K562 (cell line): ENCODE data around the gene TSHR. TPM values are rescaled to one million over a fixed set of nuclear protein-coding genes. Genes with fewer than 3 reads are reported as not detected.

Experiments
- ATF7 ChIP-seq: fragments of 450-650 bp; IDR thresholded peaks from 2 replicates; pipeline ENCODE4 v1.7.1; 2014; ENCODE audit warnings: mild to moderate bottlenecking, moderate library complexity
- CAMTA2 ChIP-seq: fragments of 250-450 bp; sonication (Bioruptor Pico); conservative IDR thresholded peaks from 2 replicates; pipeline ENCODE4 v1.5.1; 2022
- CBX3 ChIP-seq, 2 experiments: IDR thresholded peaks; 1 replicate in 1 of 2; 2 replicates in 1 of 2; pipeline ENCODE4 v1.6.1; 2012; ENCODE audit warnings: inconsistent platforms in 2 of 2, low read length in 2 of 2, borderline replicate concordance in 1 of 2, control low read depth in 1 of 2
- CHD2 ChIP-seq: IDR thresholded peaks from 2 replicates; pipeline ENCODE4 v1.6.1; 2011; ENCODE audit warnings: low read depth, low read length
- CTBP1 ChIP-seq: fragments of 450-650 bp; IDR thresholded peaks from 2 replicates; pipeline ENCODE4 v1.6.1; 2016; ENCODE audit warnings: borderline replicate concordance
- DDX20 ChIP-seq: fragments of 450-650 bp; IDR thresholded peaks from 2 replicates; pipeline ENCODE4 v1.6.1; 2016; ENCODE audit warnings: missing genetic modification characterization, low read depth, mild to moderate bottlenecking, missing compliant biosample characterization, moderate library complexity
- HDAC1 ChIP-seq, 2 experiments: fragments of 450-650 bp; IDR thresholded peaks; 2 replicates each; pipeline ENCODE4 v1.6.1; 2016 to 2017; ENCODE audit warnings: inconsistent platforms in 1 of 2, mild to moderate bottlenecking in 1 of 2, moderate library complexity in 1 of 2
- HLTF ChIP-seq: fragments of 450-650 bp; IDR thresholded peaks from 2 replicates; pipeline ENCODE4 v1.6.1; 2016
- ILK ChIP-seq: fragments of 450-650 bp; IDR thresholded peaks from 2 replicates; pipeline ENCODE4 v1.6.1; 2016; ENCODE audit warnings: missing genetic modification characterization, low read depth, mild to moderate bottlenecking, missing compliant biosample characterization, moderate library complexity, borderline replicate concordance
- MCM3 ChIP-seq: fragments of 450-650 bp; IDR thresholded peaks from 2 replicates; pipeline ENCODE4 v1.6.1; 2016
- MECOM ChIP-seq: fragments of 250-450 bp; sonication (Bioruptor Pico); IDR thresholded peaks from 2 replicates; pipeline ENCODE4 v1.8.0; 2022; ENCODE audit warnings: inconsistent platforms
- PURB ChIP-seq: sonication (generic); formaldehyde crosslinking; IDR thresholded peaks from 2 replicates; pipeline ENCODE4 v1.9.0; 2021; ENCODE audit warnings: low read depth, mild to moderate bottlenecking, missing genetic modification reagents
- SMAD2 ChIP-seq: fragments of 150-350 bp; IDR thresholded peaks from 2 replicates; pipeline ENCODE4 v1.6.1; 2014; ENCODE audit warnings: low read depth, mild to moderate bottlenecking, low read length
- SP1 ChIP-seq: sonication (generic); formaldehyde crosslinking; IDR thresholded peaks from 2 replicates; pipeline ENCODE4 v1.8.1; 2022; ENCODE audit warnings: mild to moderate bottlenecking, missing genetic modification reagents
- TCF7 ChIP-seq: sonication (generic); IDR thresholded peaks from 2 replicates; pipeline ENCODE4 v1.6.1; 2016; ENCODE audit warnings: antibody characterized with exemption, borderline replicate concordance
- TEAD4 ChIP-seq, 2 experiments: sonication (generic) in 1 of 2; formaldehyde crosslinking in 1 of 2; IDR thresholded peaks; 2 replicates each; pipeline versions ENCODE4 v1.6.1 to v1.8.0; 2012 to 2022; ENCODE audit warnings: borderline replicate concordance in 1 of 2, inconsistent platforms in 1 of 2, low read length in 1 of 2, mild to moderate bottlenecking in 1 of 2, missing genetic modification reagents in 1 of 2
- THRAP3 ChIP-seq: fragments of 450-650 bp; IDR thresholded peaks from 2 replicates; pipeline ENCODE4 v1.6.1; 2016; ENCODE audit warnings: mild to moderate bottlenecking, inconsistent platforms, borderline replicate concordance
- ZBTB1 ChIP-seq: sonication (generic); formaldehyde crosslinking; IDR thresholded peaks from 2 replicates; pipeline ENCODE4 v1.8.1; 2023; ENCODE audit warnings: missing genetic modification reagents, low read depth, mild to moderate bottlenecking, borderline replicate concordance
- ZEB2 ChIP-seq: fragments of 450-650 bp; IDR thresholded peaks from 2 replicates; pipeline ENCODE4 v1.6.1; 2016
- polyA plus RNA-seq, 8 experiments: library from polyadenylated mRNA; depleted of rRNA in 4 of 8; stranded (reverse) in 5 of 8; unstranded in 3 of 8; fragments of >200 nt; fragmentation: Nextera tagmentation in 2 of 8; fragmentation: Illumina TruSeq in 1 of 8; extraction: Ambion mirVana in 2 of 8; extraction: Trizol in 1 of 8; gene quantifications; 2 replicates each; pipeline versions ENCODE4 v1.2.1 to v1.2.3, GENCODE V29; 2011 to 2014; ENCODE audit warnings: inconsistent platforms in 1 of 8, missing spikeins in 1 of 8
- total RNA-seq, 7 experiments: library from RNA; depleted of rRNA in 6 of 7; stranded (reverse); fragments of >200 nt in 6 of 7; fragmentation: Illumina TruSeq in 2 of 7; extraction: Trizol in 2 of 7; gene quantifications; 2 replicates each; pipeline versions ENCODE4 v1.2.1 to v1.2.3, GENCODE V29; 2011 to 2021; ENCODE audit warnings: low replicate concordance in 1 of 7
- TF ChIP-seq, protein P1 (sequence below): fragments of 450-650 bp; formaldehyde crosslinking; IDR thresholded peaks from 2 replicates; pipeline ENCODE4 v1.4.0; 2020; ENCODE audit warnings: mild to moderate bottlenecking
- TF ChIP-seq, protein P2 (sequence below): fragments of 450-650 bp; conservative IDR thresholded peaks from 2 replicates; pipeline ENCODE4 v1.6.1; 2016; ENCODE audit warnings: missing genetic modification characterization, low read depth, mild to moderate bottlenecking, missing compliant biosample characterization, moderate library complexity
- TF ChIP-seq, protein P3 (sequence below): IDR thresholded peaks from 2 replicates; pipeline ENCODE4 v1.6.1; 2012; ENCODE audit warnings: low read depth, low read length, improper control_type of control experiment, borderline replicate concordance
- TF ChIP-seq, protein P4 (sequence below): sonication (generic); formaldehyde crosslinking; IDR thresholded peaks from 2 replicates; pipeline ENCODE4 v1.8.0; 2022; ENCODE audit warnings: mild to moderate bottlenecking, low read depth, missing genetic modification reagents
- TF ChIP-seq, protein P5 (sequence below): fragments of 250-450 bp; sonication (Bioruptor Pico); IDR thresholded peaks from 2 replicates; pipeline ENCODE4 v1.4.0; 2020; ENCODE audit warnings: mild to moderate bottlenecking

TSHR gene
- total and polyA plus RNA-seq, 9 of the 15 experiments (the other 6 are each of a cell fraction or from before 2014, with no cell fraction given): 0.01 to 0.10 TPM; not detected in 7

DNA sequence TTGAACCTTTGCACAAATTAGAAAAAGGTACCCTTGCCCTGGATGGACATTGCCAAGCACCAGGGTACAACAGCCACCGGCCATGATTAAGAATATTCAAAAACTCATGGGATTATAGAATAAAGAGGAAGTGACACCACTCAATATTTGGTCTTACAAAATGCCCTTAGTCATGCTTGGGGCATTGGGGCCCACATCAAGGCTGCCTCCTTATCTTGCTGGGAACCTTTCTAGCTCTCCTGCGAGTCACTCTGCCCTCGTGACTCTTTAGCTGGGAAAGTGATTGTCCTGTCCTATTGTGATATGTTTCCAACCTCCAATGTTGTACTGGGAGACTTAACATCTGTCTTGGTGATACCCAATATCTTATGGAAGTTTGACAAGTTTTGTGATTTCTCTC lies 207.5 kb downstream of the TSHR start (continued):
- TF ChIP-seq CAMTA2 (CRISPR knock-in tag) (no peak), PURB (CRISPR knock-in tag) (no peak), HDAC1 (IDR thresholded peaks at IDR 0.05) (no peak), ILK (no peak), CTBP1 (peak; percentile 57; the same call in 1 of the 2 replicates), TEAD4 (IDR thresholded peaks at IDR 0.05; ENCODE audit: low read length) (peak; percentile 41; the same call in 1 of the 2 replicates), TEAD4 (CRISPR knock-in tag; IDR thresholded peaks at IDR 0.05; ENCODE audit: borderline replicate concordance) (no peak), SP1 (CRISPR knock-in tag) (no peak), SMAD2 (no peak), THRAP3 (no peak), MECOM (no peak), DDX20 (tag) (no peak), HLTF (no peak), CHD2 (no peak), MCM3 (no peak), ZBTB1 (CRISPR knock-in tag) (no peak), ATF7 (peak; percentile 50), ZEB2 (no peak), TCF7 (peak; percentile 68; the same call in 1 of the 2 replicates), CBX3 (IDR thresholded peaks at IDR 0.05; ENCODE audit: borderline replicate concordance in 1 of 2, low read length in 2 of 2) (peak in 1 of 2 experiments; percentile 30; a peak in 1 of 3 replicates)
- TF ChIP-seq, protein P1, sequence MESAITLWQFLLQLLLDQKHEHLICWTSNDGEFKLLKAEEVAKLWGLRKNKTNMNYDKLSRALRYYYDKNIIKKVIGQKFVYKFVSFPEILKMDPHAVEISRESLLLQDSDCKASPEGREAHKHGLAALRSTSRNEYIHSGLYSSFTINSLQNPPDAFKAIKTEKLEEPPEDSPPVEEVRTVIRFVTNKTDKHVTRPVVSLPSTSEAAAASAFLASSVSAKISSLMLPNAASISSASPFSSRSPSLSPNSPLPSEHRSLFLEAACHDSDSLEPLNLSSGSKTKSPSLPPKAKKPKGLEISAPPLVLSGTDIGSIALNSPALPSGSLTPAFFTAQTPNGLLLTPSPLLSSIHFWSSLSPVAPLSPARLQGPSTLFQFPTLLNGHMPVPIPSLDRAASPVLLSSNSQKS (CRISPR knock-in tag): no peak
- TF ChIP-seq, protein P2, sequence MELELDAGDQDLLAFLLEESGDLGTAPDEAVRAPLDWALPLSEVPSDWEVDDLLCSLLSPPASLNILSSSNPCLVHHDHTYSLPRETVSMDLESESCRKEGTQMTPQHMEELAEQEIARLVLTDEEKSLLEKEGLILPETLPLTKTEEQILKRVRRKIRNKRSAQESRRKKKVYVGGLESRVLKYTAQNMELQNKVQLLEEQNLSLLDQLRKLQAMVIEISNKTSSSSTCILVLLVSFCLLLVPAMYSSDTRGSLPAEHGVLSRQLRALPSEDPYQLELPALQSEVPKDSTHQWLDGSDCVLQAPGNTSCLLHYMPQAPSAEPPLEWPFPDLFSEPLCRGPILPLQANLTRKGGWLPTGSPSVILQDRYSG (tag): 0 out of 2 replicates have a peak, but pooled peaks have one; percentile 18
- TF ChIP-seq, protein P3, sequence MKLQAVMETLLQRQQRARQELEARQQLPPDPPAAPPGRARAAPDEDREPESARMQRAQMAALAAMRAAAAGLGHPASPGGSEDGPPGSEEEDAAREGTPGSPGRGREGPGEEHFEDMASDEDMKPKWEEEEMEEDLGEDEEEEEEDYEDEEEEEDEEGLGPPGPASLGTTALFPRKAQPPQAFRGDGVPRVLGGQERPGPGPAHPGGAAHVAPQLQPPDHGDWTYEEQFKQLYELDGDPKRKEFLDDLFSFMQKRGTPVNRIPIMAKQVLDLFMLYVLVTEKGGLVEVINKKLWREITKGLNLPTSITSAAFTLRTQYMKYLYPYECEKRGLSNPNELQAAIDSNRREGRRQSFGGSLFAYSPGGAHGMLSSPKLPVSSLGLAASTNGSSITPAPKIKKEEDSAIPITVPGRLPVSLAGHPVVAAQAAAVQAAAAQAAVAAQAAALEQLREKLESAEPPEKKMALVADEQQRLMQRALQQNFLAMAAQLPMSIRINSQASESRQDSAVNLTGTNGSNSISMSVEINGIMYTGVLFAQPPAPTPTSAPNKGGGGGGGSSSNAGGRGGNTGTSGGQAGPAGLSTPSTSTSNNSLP: no peak
- TF ChIP-seq, protein P4, sequence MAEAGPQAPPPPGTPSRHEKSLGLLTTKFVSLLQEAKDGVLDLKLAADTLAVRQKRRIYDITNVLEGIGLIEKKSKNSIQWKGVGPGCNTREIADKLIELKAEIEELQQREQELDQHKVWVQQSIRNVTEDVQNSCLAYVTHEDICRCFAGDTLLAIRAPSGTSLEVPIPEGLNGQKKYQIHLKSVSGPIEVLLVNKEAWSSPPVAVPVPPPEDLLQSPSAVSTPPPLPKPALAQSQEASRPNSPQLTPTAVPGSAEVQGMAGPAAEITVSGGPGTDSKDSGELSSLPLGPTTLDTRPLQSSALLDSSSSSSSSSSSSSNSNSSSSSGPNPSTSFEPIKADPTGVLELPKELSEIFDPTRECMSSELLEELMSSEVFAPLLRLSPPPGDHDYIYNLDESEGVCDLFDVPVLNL (CRISPR knock-in tag): no peak
- TF ChIP-seq, protein P5, sequence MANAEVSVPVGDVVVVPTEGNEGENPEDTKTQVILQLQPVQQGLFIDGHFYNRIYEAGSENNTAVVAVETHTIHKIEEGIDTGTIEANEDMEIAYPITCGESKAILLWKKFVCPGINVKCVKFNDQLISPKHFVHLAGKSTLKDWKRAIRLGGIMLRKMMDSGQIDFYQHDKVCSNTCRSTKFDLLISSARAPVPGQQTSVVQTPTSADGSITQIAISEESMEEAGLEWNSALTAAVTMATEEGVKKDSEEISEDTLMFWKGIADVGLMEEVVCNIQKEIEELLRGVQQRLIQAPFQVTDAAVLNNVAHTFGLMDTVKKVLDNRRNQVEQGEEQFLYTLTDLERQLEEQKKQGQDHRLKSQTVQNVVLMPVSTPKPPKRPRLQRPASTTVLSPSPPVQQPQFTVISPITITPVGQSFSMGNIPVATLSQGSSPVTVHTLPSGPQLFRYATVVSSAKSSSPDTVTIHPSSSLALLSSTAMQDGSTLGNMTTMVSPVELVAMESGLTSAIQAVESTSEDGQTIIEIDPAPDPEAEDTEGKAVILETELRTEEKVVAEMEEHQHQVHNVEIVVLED (CRISPR knock-in tag): no peak
